T47D (cell line): ENCODE measurements around the gene GPATCH2L.

ENCODE experiments used
- DNase-seq, 2 experiments: peaks; one replicate each; pipeline versions ENCODE4 v3.0.0 to v3.0.0-alpha.2; 2011 to 2012; ENCODE audit warnings: low read depth in 1 of 2, low spot score in 1 of 2
- JUND ChIP-seq: IDR thresholded peaks from 2 replicates; pipeline ENCODE4 v1.6.1; 2012; ENCODE audit warnings: low read depth
- in situ Hi-C: cut with HindIII; loops from 2 replicates; pipeline ENCODE4 v1.10.0; 2016; ENCODE audit warnings: low sequenced_read_pairs, low pct_unique_long_range_greater_than_20kb

Gene GPATCH2L

GRCh38 chr14:76219873-76220272 lies 68.2 kb downstream of the GPATCH2L start:
- no peak for TF ChIP-seq JUND
- no peak for DNase-seq
- in situ Hi-C loops = no loop called here

- in situ Hi-C loops = no loop called here
- TF ChIP-seq JUND = no peak
- no peak for DNase-seq
These were observed 75.8 kb downstream of the GPATCH2L start for GRCh38 chr14:76227450-76228050.

GRCh38 chr14:76228138-76228537 lies 76.4 kb downstream of the GPATCH2L start:
- no peak for DNase-seq
- no peak for TF ChIP-seq JUND
- in situ Hi-C loops = no loop called here

GRCh38 chr14:76232800-76233199 lies 81.1 kb downstream of the GPATCH2L start:
- in situ Hi-C loops = no loop called here
- no peak for TF ChIP-seq JUND
- no peak for DNase-seq

GRCh38 chr14:76235628-76236027 lies 83.9 kb downstream of the GPATCH2L start:
- in situ Hi-C loops = no loop called here
- DNase-seq = no peak
- no peak for TF ChIP-seq JUND

- TF ChIP-seq JUND = no peak
- no peak for DNase-seq
- in situ Hi-C loops = no loop called here
These were observed 84.7 kb downstream of the GPATCH2L start for GRCh38 chr14:76236172-76237130.

GRCh38 chr14:76237349-76237990 lies 85.7 kb downstream of the GPATCH2L start:
- TF ChIP-seq JUND = no peak
- DNase-seq = no peak
- in situ Hi-C loops = no loop called here

- TF ChIP-seq JUND = no peak
- DNase-seq = no peak
- in situ Hi-C loops = no loop called here
These were observed 93.4 kb downstream of the GPATCH2L start for GRCh38 chr14:76245097-76245496.

- no peak for DNase-seq
- in situ Hi-C loops = no loop called here
- no peak for TF ChIP-seq JUND
These were observed 98.6 kb downstream of the GPATCH2L start for GRCh38 chr14:76250302-76250701.

GRCh38 chr14:76252471-76252870 lies 100.7 kb downstream of the GPATCH2L start:
- DNase-seq = no peak
- no peak for TF ChIP-seq JUND
- in situ Hi-C loops = no loop called here

- in situ Hi-C loops = no loop called here
- DNase-seq = no peak
- TF ChIP-seq JUND = no peak
These were observed 101.4 kb downstream of the GPATCH2L start for GRCh38 chr14:76253111-76253510.

- TF ChIP-seq JUND = no peak
- in situ Hi-C loops = no loop called here
- DNase-seq = no peak
These were observed 104.8 kb downstream of the GPATCH2L start for GRCh38 chr14:76256545-76256944.
